IMR-90 (cell line): Measurements from ENCODE around the gene CCDC43. TPM values are rescaled to one million over a fixed set of nuclear protein-coding genes. Genes with fewer than 3 reads are reported as not detected.

ENCODE experiments used
- ATAC-seq: fragments of 200-7000 bp; cut with Tn5 transposase; 2 replicates; pipeline ENCODE4 v1.9.1; 2020; ENCODE audit warnings: low read depth, mild to moderate bottlenecking, moderate library complexity
- BruUV-seq: library from RNA; stranded (reverse); fragments of 400-500 nt; replicated peaks from 2 replicates; lab custom pipeline; 2021; lab: Mats Ljungman, UMichigan
- CTCF ChIA-PET: fragments of 300-600 bp; formaldehyde crosslinking; extraction: SDS; loops from one replicate; lab custom pipeline; 2021; ENCODE audit warnings: antibody characterized with exemption; lab: Yijun Ruan, JAX
- POLR2A ChIA-PET: fragments of 300-600 bp; sonication (Branson Sonifier 250); formaldehyde crosslinking; loops from one replicate; lab custom pipeline; 2022; ENCODE audit warnings: antibody characterized with exemption; ENCODE audit not compliant: unreplicated experiment; lab: Charles Lee
- DNase-seq: peaks from one replicate; pipeline ENCODE4 v3.0.0; 2013
- H2AFZ ChIP-seq: replicated peaks from 2 replicates; pipeline ENCODE3; 2013; ENCODE audit warnings: low read length, mild to moderate bottlenecking; ENCODE audit not compliant: poor library complexity
- H2AK5ac ChIP-seq: 2 replicates; pipeline ENCODE4 v1.6.1; 2013; ENCODE audit warnings: low read depth, low read length, inconsistent platforms
- H2AK9ac ChIP-seq: replicated peaks from 2 replicates; pipeline ENCODE3; 2013; ENCODE audit warnings: mild to moderate bottlenecking, low read depth, low read length, moderate library complexity; ENCODE audit not compliant: poor library complexity
- H2BK120ac ChIP-seq: 2 replicates; pipeline ENCODE4 v1.6.1; 2013; ENCODE audit warnings: low read depth, low read length, inconsistent platforms
- H2BK15ac ChIP-seq: 3 replicates; pipeline ENCODE4 v1.6.1; 2013; ENCODE audit warnings: low read depth, low read length, inconsistent platforms
- H2BK20ac ChIP-seq: 2 replicates; pipeline ENCODE4 v1.6.1; 2013; ENCODE audit warnings: low read depth, mild to moderate bottlenecking, inconsistent platforms, low read length, moderate library complexity
- H2BK5ac ChIP-seq: 2 replicates; pipeline ENCODE4 v1.6.1; 2013; ENCODE audit warnings: mild to moderate bottlenecking, low read depth, low read length, inconsistent platforms; ENCODE audit not compliant: poor library complexity, severe bottlenecking
- H3K14ac ChIP-seq: replicated peaks from 2 replicates; pipeline ENCODE4 v1.6.1; 2013; ENCODE audit warnings: low read depth, low read length, inconsistent platforms
- H3K18ac ChIP-seq: 2 replicates; pipeline ENCODE4 v1.6.1; 2013; ENCODE audit warnings: low read depth, low read length, control low read depth
- H3K23ac ChIP-seq: 2 replicates; pipeline ENCODE4 v1.6.1; 2013; ENCODE audit warnings: low read depth, low read length, inconsistent platforms
- H3K27ac ChIP-seq: 2 replicates; pipeline ENCODE4 v1.5.1; 2013; ENCODE audit warnings: mild to moderate bottlenecking, control low read depth, low read length; ENCODE audit not compliant: insufficient read depth
- H3K27me3 ChIP-seq: 2 replicates; pipeline ENCODE4 v1.6.1; 2013; ENCODE audit warnings: low read length; ENCODE audit not compliant: control insufficient read depth, insufficient read depth
- H3K36me3 ChIP-seq: 2 replicates; pipeline ENCODE4 v1.6.1; 2013; ENCODE audit warnings: low read length, mixed read lengths; ENCODE audit not compliant: control insufficient read depth, insufficient read depth
- H3K4ac ChIP-seq: 2 replicates; pipeline ENCODE4 v1.6.1; 2013; ENCODE audit warnings: low read depth, low read length, inconsistent platforms
- H3K4me1 ChIP-seq: 2 replicates; pipeline ENCODE4 v1.6.1; 2013; ENCODE audit warnings: low read length, mixed read lengths; ENCODE audit not compliant: control insufficient read depth, insufficient read depth
- H3K4me2 ChIP-seq: 2 replicates; pipeline ENCODE4 v1.6.1; 2013; ENCODE audit warnings: low read depth, mild to moderate bottlenecking, control low read depth, low read length, moderate library complexity
- H3K4me3 ChIP-seq: 2 replicates; pipeline ENCODE4 v1.5.1; 2013; ENCODE audit warnings: low read depth, mild to moderate bottlenecking, control low read depth, low read length, moderate library complexity; ENCODE audit not compliant: insufficient read depth
- H3K56ac ChIP-seq: 2 replicates; pipeline ENCODE4 v1.6.1; 2013; ENCODE audit warnings: low read length, inconsistent platforms; ENCODE audit not compliant: insufficient read depth; ENCODE audit errors: extremely low read depth
- H3K79me1 ChIP-seq, 2 experiments: 2 replicates each; pipeline ENCODE4 v1.6.1; 2013; ENCODE audit warnings: low read length in 2 of 2, inconsistent platforms in 1 of 2, low read depth in 1 of 2
- H3K9ac ChIP-seq: 2 replicates; pipeline ENCODE4 v1.6.1; 2013; ENCODE audit warnings: low read depth, low read length, control low read depth
- H3K9me1 ChIP-seq: 2 replicates; pipeline ENCODE4 v1.6.1; 2013; ENCODE audit warnings: low read length, inconsistent platforms; ENCODE audit not compliant: insufficient read depth
- H3K9me3 ChIP-seq: 2 replicates; pipeline ENCODE4 v1.6.1; 2013; ENCODE audit warnings: low read length; ENCODE audit not compliant: control insufficient read depth, insufficient read depth
- H4K20me1 ChIP-seq: 2 replicates; pipeline ENCODE4 v1.6.1; 2013; ENCODE audit warnings: low read length, inconsistent platforms; ENCODE audit not compliant: insufficient read depth
- H4K5ac ChIP-seq: 2 replicates; pipeline ENCODE4 v1.6.1; 2013; ENCODE audit warnings: mild to moderate bottlenecking, low read depth, low read length, control low read depth
- H4K8ac ChIP-seq, 2 experiments: 2 replicates each; pipeline ENCODE4 v1.6.1; 2013; ENCODE audit warnings: low read depth in 2 of 2, low read length in 2 of 2, control low read depth in 1 of 2, inconsistent platforms in 1 of 2
- H4K91ac ChIP-seq: 2 replicates; pipeline ENCODE4 v1.6.1; 2013; ENCODE audit warnings: low read depth, low read length, inconsistent platforms; ENCODE audit not compliant: insufficient read depth
- BHLHE40 ChIP-seq: fragments of 150-350 bp; IDR thresholded peaks from 2 replicates; pipeline ENCODE4 v1.6.1; 2016; ENCODE audit warnings: mild to moderate bottlenecking, low read depth, low read length
- CEBPB ChIP-seq: IDR thresholded peaks from 2 replicates; pipeline ENCODE4 v1.6.1; 2012; ENCODE audit warnings: low read depth, low read length, improper control_type of control experiment
- CHD1 ChIP-seq: IDR thresholded peaks from 2 replicates; pipeline ENCODE4 v1.6.1; 2012; ENCODE audit warnings: low read depth, low read length, improper control_type of control experiment
- CTCF ChIP-seq: conservative IDR thresholded peaks from 2 replicates; pipeline ENCODE4 v1.5.1; 2012; ENCODE audit warnings: mild to moderate bottlenecking, low read depth, low read length, improper control_type of control experiment
- ELK1 ChIP-seq: fragments of 150-350 bp; IDR thresholded peaks from 2 replicates; pipeline ENCODE4 v1.6.1; 2016; ENCODE audit warnings: low read depth, mild to moderate bottlenecking, low read length, moderate library complexity, borderline replicate concordance
- FOS ChIP-seq: fragments of 150-350 bp; IDR thresholded peaks from 2 replicates; pipeline ENCODE4 v1.6.1; 2016; ENCODE audit warnings: low read depth, low read length
- MAFK ChIP-seq: IDR thresholded peaks from 2 replicates; pipeline ENCODE4 v1.6.1; 2012; ENCODE audit warnings: low read depth, low read length, improper control_type of control experiment
- MAZ ChIP-seq: IDR thresholded peaks from 2 replicates; pipeline ENCODE4 v1.6.1; 2012; ENCODE audit warnings: low read depth, mild to moderate bottlenecking, low read length, improper control_type of control experiment, moderate library complexity, borderline replicate concordance
- MXI1 ChIP-seq: IDR thresholded peaks from 2 replicates; pipeline ENCODE4 v1.6.1; 2012; ENCODE audit warnings: low read depth, mild to moderate bottlenecking, low read length, moderate library complexity, borderline replicate concordance
- NFE2L2 ChIP-seq: fragments of 150-350 bp; IDR thresholded peaks from 2 replicates; pipeline ENCODE4 v1.6.1; 2016; ENCODE audit warnings: low read depth, mild to moderate bottlenecking, low read length
- POLR2A ChIP-seq: IDR thresholded peaks from 2 replicates; pipeline ENCODE4 v1.6.1; 2012; ENCODE audit warnings: mild to moderate bottlenecking, low read depth, low read length
- RAD21 ChIP-seq: IDR thresholded peaks from 2 replicates; pipeline ENCODE4 v1.6.1; 2012; ENCODE audit warnings: low read length, improper control_type of control experiment
- RCOR1 ChIP-seq: IDR thresholded peaks from 2 replicates; pipeline ENCODE4 v1.6.1; 2012; ENCODE audit warnings: mild to moderate bottlenecking, low read length, improper control_type of control experiment; ENCODE audit not compliant: insufficient replicate concordance
- RFX5 ChIP-seq: IDR thresholded peaks from 2 replicates; pipeline ENCODE4 v1.8.0; 2012; ENCODE audit warnings: low read depth, mild to moderate bottlenecking, low read length, moderate library complexity
- SMC3 ChIP-seq: fragments of 150-350 bp; IDR thresholded peaks from 2 replicates; pipeline ENCODE4 v1.6.1; 2016; ENCODE audit warnings: low read depth, mild to moderate bottlenecking, antibody characterized with exemption, low read length, moderate library complexity
- USF2 ChIP-seq: fragments of 150-350 bp; IDR thresholded peaks from 2 replicates; pipeline ENCODE4 v1.6.1; 2017; ENCODE audit warnings: mild to moderate bottlenecking, antibody characterized with exemption, low read length, low read depth
- WGBS, 2 experiments: methylation state at CpG; one replicate each; pipeline versions ENCODE4 v1.1.5 to v1.1.7; 2013; ENCODE audit warnings: missing lambda C conversion rate in 2 of 2; ENCODE audit not compliant: insufficient read length in 1 of 2; ENCODE audit errors: extremely low coverage in 2 of 2; 5-methylcytosine and 5-hydroxymethylcytosine counted together
- dilution Hi-C: fragments of 300-500 bp; cut with HindIII; formaldehyde crosslinking; loops from one replicate; pipeline ENCODE4 v1.14.3; 2018; ENCODE audit warnings: low sequenced_read_pairs; ENCODE audit not compliant: unreplicated experiment
- in situ Hi-C: fragments of 300-500 bp; cut with MboI; formaldehyde crosslinking; loops from 3 replicates; pipeline ENCODE4 v1.14.3; 2019; ENCODE audit warnings: low sequenced_read_pairs, inconsistent platforms, mixed read lengths
- intact Hi-C: fragments of 100-400 bp; cut with micrococcal nuclease; formaldehyde crosslinking; loops from 2 replicates; pipeline ENCODE4 v1.10.0; 2022
- polyA plus RNA-seq, 3 experiments: library from polyadenylated mRNA; depleted of rRNA; stranded (reverse); fragments of >200 nt; gene quantifications; 2 replicates each; pipeline ENCODE4 v1.2.3, GENCODE V29; 2012; ENCODE audit warnings: low replicate concordance in 1 of 3
- total RNA-seq: library from RNA; depleted of rRNA; stranded (reverse); fragments of >200 nt; gene quantifications from 2 replicates; pipeline ENCODE4 v1.2.3, GENCODE V29; 2012

Gene CCDC43
- total and polyA plus RNA-seq, 2 of the 4 experiments (the other 2 are of a cell fraction): 11.3 to 20.8 TPM

GRCh38 chr17:44630703-44631102 lies 58.9 kb downstream of the CCDC43 start:
- no peak overlapping the region for H3K4me2 ChIP-seq
- no peak overlapping the region for H2BK5ac ChIP-seq
- peak overlapping the region; percentile 40 for H2AFZ ChIP-seq
- intact Hi-C loops: no loop called here
- H4K91ac ChIP-seq: no peak overlapping the region
- 60% methylated on average over 1 of the region's 4 CpGs; no CpG with 5 or more reads in 1 of the 2 experiments for WGBS, 2 experiments
- CTCF ChIA-PET: interaction anchor here (0.9 to 1.5 kb wide), 2 partner anchors 97 to 100 kb away, joined by 3 to 4 read pairs; no protein-coding TSS in a partner anchor
- no peak overlapping the region; the same call in 1 of the 2 replicates for H3K23ac ChIP-seq
- H4K20me1 ChIP-seq: no peaks in the 10 kb centered on the region
- H4K5ac ChIP-seq: no peak overlapping the region
- H3K4me1 ChIP-seq: peaks cover 6% of the 10 kb centered on the region; the same call in 1 of the 2 replicates
- H3K36me3 ChIP-seq: no peaks in the 10 kb centered on the region
- no peak for ATAC-seq
- no peak overlapping the region for H2BK120ac ChIP-seq
- H3K27me3 ChIP-seq: no peaks in the 10 kb centered on the region
- no peaks in the 10 kb centered on the region for H3K9me1 ChIP-seq
- H3K27ac ChIP-seq: no peak overlapping the region
- no peak overlapping the region for H3K56ac ChIP-seq
- no peak overlapping the region for H3K9ac ChIP-seq
- no peaks in the 10 kb centered on the region for H3K79me1 ChIP-seq
- in situ Hi-C loops: loop anchor here (5.0 to 25.0 kb wide), 2 partner anchors 98 to 418 kb away; partner anchors contain the start of gene UBTF
- H2BK20ac ChIP-seq: no peak overlapping the region
- H2BK15ac ChIP-seq: no peak overlapping the region
- H3K14ac ChIP-seq: no peak overlapping the region
- H3K9me3 ChIP-seq: no peaks in the 10 kb centered on the region
- DNase-seq: no peak
- no peak overlapping the region for H3K18ac ChIP-seq
- no peak overlapping the region for H3K4ac ChIP-seq
- dilution Hi-C loops: no loop called here
- H4K8ac ChIP-seq: no peak overlapping the region
- H2AK9ac ChIP-seq: no peak overlapping the region
- TF ChIP-seq MXI1 (no peak), SMC3 (no peak), CEBPB (no peak), ELK1 (no peak), MAZ (no peak), RCOR1 (no peak), MAFK (no peak), CHD1 (no peak), USF2 (no peak), CTCF (no peak), BHLHE40 (no peak), RAD21 (no peak), POLR2A (no peak), NFE2L2 (no peak), FOS (no peak), RFX5 (no peak)
- no peak overlapping the region for H2AK5ac ChIP-seq
- POLR2A ChIA-PET: interaction anchor here (1.0 kb wide), 1 partner anchor 74 kb away, joined by 3 read pairs; the partner anchor contains the start of gene FZD2
- BruUV-seq: no TSS peak
- H3K4me3 ChIP-seq: no peak overlapping the region
